GM21360 (cell line): ENCODE measurements around the gene SLC37A4.
"Not testable (repeated sequence)": the region's sequence is repeated elsewhere in the genome, so short reads cannot be mapped to it uniquely, and the experiment has no call there.

ENCODE experiments used
- ATAC-seq: cut with Tn5 transposase; IDR thresholded peaks from one replicate; pipeline ENCODE4 v1.9.1; 2021; ENCODE audit warnings: mild to moderate bottlenecking, moderate library complexity; ENCODE audit not compliant: unreplicated experiment

The SLC37A4 gene

DNA sequence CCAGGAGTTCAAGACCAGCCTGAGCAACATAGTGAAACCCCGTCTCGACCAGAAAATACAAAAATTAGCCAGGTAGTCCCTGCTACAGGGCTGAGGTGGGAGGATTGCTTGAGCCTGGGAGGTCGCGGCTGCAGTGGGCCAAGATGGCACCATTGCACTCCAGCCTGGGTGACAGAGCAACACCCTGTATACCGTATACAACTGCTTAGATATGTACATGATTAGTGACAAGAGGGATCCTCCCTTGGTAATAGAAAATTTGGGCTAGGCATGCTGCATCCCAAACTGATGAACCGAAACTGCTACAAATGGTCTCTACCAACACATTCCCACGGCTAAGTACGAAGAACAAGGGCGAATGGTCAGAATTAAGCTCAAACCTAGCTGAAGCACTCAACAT, 12.2 kb upstream of the SLC37A4 start:
- ATAC-seq, result no peak

DNA sequence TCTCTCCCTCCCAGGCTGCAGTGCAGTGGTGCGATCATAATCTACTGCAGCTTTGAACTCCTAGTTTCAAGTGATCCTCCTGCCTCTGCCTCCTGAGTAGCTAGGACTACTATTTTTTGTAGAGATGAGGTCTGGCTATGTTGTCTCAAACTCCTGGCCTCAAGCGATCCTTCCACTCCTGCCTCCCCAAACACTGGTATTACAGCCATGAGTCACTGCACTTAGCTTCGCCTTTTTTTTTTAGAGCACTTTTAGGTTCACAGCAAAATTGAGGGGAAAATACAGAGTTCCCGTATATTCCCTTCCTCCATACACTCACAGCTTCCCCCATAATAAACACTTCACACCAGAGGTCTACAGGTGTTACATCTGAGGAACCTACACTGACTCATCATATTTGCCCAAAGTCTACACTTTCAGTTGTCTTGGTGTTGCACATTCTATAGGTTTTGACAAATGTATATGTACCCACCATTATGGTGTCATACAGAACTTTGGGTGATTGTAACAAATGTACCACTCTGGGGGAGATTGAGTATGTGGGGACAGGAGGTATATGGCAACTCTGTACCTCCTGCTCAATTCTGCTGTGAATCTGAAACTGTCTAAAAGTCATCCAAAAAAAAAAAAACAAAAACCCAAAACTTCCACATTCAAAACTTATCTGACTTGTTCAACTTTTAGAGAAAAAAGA, 11.3 kb upstream of the SLC37A4 start:
- ATAC-seq, result no peak

DNA sequence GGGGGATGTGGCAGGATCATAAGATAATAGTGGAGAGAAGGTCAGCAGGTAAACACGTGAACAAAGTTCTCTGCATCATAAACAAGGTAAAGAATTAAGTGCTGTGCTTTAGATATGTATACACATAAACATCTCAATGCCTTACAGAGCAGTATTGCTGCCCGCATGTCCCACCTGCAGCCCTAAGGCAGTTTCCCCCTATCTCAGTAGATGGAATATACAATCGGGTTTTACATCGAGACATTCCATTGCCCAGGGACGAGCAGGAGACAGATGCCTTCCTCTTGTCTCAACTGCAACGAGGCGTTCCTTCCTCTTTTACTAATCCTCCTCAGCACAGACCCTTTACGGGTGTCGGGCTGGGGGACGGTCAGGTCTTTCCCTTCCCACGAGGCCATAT, 8.8 kb upstream of the SLC37A4 start:
- not testable (repeated sequence) for ATAC-seq

DNA sequence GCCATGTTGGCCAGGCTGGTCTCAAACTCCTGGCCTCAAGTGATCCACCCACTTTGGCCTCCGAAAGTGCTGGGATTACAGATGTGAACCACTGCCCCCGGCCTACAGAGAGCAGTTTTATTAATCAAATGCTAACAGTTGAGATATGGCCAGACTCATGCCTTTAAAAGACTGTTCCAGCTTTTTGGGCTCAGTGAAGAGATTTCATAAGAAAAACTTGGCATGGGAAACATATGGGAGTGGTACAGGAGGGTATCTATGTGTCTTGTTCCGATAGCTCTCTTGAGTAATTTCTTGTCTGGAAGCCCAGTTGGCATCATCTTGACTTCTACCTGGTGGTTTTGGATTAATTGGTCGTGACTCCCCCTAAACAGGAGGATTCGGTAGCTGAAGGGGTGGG, 8.2 kb upstream of the SLC37A4 start:
- ATAC-seq, result no peak

DNA sequence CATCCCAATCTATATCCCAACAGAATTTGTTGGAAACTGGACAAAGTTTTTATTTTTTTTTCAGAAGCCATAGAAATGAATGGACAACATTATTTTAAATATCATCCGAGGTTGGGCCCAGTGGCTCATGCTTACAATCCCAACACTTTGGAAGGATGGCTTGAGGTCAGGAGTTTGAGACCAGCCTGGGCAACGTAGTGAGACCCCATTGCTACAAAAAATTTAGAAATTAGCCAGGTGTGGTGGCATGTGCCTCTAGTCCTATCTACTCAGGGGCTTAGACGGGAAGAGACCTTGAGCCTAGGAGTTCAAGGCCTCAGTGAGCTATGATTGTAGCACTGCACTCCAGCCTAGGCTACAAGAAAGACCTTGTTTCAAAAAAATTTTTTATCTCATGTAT, 4.1 kb upstream of the SLC37A4 start:
- ATAC-seq, result no peak

DNA sequence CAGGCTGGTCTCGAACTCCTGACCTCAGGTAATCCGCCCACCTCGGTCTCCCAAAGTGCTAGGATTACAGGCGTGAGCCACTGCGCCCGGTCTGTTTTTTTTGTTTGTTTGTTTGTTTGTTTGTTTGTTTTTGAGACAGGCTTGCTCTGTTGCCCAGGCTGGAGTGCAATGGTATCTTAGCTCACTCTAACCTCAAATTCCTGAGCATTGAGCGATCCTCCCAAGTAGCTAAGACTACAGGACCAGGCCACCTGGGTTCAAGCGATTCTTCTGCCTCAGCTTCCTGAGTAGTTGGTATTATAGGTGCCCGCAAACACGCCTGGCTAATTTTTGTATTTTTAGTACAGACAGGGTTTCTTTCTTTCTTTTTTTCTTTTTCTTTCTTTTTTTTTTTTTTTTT, 2.7 kb upstream of the SLC37A4 start:
- ATAC-seq, result not testable (repeated sequence)

DNA sequence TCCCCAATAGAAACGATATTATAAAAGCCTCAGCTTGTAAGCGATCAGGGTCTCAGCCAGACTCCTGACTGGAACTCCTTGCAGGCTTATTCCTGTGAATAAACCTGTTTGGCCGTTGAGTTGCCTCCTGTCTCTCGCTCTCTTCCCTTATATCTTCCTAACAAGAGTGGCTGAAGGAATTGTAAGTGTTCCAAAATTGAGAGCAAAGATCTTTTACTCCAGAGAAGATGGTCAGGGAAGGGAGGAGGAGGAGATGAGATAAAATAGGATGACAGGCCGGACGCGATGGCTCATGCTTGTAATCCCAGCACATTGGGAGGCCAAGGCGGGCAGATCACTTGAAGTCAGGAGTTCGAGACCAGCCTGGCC, 1.2 kb upstream of the SLC37A4 start:
- no peak for ATAC-seq

DNA sequence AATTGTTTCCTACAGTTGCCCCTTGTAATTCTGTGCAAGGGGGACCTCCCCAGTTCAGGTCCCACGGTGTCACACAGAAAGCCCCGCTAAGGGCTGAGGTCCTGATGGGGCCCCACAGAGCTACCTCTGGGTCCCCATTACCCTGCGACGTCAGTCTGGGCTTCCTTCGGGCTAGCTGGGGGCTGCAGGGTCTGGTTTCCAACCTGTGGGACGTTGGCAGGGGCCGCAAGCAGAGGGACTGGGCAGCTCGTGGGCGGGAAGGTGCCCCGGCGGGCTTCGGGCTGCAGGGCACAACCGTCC, 698 bp downstream of the SLC37A4 start:
- peak; percentile 9 for ATAC-seq

DNA sequence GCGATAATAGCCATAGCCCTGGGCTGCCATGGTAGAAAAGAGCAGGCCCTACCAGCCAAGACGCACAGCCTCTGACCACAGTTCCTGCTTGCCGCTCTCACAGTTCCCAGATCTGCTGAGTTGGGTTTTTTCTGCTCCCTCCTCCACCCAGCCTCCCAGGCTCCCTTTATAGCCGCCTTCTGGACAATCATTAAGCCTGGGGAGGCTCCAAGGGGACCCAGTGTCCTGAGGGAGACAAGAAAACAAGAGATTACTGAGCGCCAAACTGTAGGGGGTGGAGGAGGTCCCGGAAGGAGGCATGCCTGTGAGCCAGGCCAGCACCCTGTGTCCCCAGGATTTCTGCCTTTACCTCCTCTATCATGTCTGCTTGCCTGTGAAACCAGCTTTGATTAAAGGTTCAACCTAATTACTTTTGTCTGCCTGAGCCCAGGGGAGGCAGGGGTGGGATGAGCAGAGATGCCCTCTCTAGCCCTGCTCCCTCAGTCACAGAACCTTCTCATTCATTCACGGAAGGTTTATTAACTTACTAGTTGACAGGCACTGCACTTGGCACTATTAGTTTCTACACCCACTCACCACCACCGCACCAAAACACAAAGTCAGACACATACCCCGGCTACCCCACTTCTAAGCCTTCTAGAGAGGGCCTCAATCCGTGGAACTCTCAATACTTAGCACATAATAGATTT, 1.2 kb downstream of the SLC37A4 start:
- peak; percentile 16 for ATAC-seq

DNA sequence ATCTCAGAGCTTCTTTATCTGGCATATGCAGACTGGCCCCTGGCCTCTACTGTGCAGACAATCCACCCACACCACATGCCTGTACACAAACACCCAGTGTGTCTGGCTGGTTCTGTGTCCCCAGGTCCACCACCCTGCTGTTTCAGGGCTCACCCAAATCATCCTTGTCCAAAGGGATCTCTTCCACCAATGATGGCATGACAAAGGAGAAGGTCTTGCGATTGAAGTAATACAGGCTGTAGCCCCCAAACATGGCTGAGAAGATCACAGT, 1.7 kb downstream of the SLC37A4 start:
- ATAC-seq, result no peak

DNA sequence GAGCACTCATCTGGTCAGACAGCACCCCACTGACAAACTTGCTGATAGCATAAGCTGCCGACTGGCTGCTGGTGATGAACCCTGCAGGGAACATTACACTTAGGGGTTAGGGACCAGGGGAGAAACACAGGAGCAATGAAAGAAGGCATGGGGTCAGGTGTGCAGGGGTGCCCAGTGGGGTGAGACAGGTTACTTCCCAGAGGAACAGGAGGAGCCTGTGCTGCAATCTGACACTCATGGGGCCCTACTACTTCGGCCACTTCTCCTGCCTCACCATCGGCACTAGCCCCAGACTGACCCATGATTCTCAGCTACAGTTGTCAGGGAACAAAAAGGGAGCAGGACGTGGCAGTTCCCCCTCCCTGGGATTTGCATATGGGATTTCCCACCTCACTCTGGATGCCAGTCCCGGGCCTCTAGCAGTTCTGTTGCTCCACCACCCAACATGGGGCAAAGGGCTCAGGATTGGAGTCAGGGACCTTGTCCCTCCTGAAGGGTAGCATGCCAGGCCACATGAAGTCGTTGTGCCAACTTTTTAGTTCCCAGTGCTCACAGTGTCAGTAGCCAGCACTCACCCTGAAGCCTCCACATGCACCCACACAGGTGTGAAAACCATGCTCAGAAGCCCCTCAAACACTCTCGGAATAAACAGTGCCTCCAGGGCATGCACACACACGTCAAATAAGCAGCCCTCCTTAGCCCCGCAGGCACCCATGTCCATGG, 2.2 kb downstream of the SLC37A4 start:
- ATAC-seq, result no peak

DNA sequence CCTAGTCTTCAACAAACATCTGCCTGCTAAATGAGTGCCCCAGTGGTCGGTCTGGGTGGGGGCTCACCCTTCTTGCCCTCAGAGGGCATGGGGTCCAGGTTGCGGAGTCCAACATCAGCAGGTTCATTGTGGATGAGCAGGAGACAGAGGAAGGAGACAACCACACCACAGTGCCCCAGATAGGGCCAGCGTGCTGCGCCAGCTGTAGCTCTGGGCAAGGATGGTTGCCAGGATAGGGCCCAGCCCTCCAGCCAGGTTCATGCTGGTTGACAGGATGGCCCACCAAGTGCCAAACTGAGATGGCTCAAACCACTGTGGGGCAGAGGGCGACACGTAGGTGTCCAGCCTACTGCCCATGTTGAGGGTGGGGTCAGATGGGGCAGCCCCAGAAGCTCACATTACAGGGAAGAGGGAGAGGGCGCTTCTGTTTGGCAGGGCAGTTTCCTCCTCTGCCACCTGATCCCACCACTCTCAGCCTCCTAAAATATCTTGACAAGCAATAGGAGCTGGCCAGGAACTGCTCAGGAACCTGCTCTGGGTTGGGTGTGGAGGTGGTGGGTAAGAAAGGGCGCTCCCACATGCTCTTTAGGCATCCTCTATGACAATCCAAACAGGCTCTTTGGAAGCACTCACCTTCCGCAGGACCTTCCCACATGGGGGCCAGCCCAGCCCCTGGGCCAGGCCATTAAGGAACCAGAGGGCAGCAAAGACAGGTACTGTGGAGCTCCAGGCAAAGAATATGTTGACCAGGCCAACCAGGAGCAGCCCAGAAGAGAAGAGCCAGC, 2.9 kb downstream of the SLC37A4 start:
- no peak for ATAC-seq

DNA sequence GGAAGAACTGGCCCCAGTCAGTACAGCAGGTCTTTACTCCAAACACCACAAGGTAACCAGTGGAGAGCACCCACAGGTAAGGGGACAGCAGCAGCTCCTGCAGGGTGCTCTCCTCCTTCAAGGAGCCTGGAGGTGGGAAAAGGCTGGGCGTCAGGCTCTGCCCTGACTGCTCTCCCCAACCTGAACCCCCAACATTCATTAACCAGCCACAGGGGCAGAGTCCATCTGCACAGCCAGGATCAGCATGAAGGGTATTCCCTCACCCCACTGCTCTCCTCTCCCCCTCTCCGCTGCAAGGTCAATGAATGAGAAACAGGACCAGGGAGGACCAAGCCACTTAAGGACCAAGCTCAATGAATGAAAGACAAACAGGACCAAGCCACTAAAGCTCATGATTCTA, 3.7 kb downstream of the SLC37A4 start:
- ATAC-seq, result no peak

DNA sequence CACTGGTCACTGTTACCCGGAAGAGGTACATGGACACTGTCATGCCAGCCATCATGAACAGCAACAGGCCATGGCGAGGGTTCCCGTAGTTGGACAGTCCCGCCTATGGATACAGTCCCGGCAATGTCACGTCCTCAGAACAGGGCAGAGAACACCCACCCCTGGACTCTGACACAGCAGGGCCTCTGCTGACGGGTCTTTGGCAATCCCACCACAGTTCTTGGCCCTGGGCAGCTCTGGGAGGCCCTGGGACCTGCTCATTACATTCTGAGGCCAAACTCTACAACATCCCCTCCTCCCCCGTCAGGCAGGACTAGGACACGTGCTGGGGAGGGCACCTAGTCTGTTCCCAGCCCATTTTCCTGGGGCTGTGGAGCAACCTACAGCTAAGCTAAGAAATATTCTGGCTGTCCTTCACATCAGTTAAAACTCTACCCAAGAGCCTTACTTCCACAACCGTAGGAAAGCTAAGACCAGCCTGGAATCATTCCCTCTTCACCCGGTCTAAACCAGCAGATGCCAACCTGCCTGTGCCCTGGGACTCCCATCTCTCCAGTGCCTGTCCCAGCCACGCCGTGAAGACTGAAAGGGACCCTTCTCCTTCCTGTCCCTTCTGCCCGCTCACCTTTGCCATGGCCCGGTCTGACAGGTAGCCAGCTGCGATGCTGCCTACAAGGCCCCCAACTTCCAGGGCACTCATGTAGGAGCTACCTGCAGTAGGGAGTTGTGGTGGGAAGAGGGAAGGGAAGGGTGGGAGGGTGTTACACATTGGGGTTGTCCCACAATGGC, 4.5 kb downstream of the SLC37A4 start:
- no peak for ATAC-seq

DNA sequence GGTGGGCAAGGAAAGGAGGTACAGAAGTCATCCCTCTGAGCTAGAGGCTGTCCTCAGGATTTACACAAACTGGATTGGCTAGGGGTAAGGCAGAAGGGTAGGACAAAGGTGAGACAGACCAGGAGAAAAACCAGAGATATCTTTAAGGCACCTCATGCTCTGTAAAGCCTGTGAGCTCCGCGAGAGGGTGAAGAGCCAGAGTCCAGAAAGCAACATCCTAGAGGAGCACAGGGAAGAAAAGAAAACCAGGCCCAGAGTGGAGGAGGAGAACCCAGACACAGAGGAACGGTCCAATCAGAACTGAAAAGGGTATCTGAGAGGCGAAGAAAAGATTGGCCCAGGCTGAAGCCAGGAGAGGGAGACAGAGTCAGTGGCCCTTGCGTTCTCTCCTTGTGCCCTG, 5.1 kb downstream of the SLC37A4 start:
- ATAC-seq, result no peak

DNA sequence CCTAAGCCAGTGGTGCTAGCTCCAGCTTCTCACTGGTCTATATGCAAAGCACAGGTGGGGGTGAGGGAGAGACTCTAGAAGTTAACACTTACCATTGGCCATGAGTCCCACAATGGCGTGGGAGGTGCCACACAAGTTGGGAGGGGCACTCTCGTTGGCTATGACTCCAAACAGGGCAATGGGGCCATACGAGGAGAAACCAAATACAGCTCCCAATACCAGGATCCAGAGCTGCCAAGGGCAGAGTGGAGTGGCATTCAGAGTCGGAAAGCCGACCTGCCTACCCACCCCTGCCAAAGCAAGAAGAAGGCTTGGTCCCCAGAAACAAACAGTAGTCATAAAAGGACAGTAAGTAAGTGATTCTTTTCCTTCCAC, 5.6 kb downstream of the SLC37A4 start:
- ATAC-seq, result no peak

DNA sequence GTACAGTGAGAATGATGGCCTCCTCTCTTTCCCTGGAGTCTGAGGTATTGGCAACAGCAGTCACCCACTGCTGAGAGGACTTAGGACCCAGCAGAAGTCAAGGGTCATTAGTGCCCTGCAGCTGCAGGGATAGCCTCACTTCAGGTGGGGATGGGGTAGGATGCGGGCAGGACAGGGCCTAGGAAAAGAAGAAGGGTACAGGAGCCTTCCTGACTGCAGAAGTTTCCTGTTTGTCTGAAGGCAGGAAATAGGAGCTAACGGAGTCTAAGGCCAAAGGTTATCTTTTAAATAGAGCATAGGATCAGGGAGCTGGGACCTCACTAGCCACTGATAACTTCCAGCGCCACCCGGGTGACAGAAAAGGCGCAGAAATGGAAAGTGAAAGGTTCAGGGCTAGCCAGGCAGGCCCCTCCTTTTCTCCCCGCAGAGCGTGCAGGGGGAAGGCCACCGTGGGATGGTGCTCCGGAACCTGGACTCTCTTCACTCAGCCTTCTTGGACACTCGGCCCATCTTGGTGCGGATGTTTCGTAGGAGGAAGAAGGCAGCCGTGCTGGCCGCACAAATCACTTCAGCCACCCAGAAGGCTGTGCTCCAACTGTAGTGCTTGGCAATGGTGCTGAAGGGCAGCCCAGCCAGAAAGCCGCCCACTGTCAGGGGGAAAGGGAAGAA, 6.1 kb downstream of the SLC37A4 start:
- no peak for ATAC-seq

DNA sequence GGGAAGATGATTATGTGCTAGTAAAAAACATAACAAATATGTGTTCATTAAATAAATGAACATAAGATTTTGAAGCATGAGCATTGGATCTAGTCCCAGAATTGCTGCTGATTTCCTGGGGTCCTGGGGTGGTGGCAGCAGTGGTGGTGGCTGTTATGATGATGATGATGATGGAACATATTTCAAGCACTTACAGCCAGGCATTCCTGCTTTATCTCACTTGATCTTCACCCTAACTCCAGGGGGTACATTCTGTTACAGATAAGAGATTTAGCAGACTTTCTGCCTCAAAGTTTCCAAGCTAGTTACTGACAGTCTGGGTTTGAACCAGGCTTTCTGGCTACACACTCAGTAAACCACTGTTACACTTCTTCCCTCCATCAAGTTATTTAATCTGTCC, 6.9 kb downstream of the SLC37A4 start:
- no peak for ATAC-seq

DNA sequence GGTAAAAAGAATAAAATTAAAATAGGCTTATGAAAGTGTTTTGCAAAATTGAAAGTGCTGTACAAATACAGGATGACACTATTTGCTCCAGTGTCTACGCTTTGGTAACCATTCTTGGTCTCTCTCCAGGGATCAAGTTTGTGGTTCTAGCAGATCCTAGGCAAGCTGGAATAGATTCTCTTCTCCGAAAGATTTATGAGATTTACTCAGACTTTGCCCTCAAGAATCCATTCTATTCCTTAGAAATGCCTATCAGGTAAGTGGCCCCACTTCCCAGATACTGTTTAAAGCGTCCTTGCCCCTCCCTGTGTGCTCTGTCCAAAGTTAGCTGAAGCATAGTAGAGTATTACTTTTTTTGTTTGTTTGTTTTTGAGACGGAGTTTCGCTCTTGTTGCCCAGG, 9.0 kb downstream of the SLC37A4 start:
- ATAC-seq, result no peak

DNA sequence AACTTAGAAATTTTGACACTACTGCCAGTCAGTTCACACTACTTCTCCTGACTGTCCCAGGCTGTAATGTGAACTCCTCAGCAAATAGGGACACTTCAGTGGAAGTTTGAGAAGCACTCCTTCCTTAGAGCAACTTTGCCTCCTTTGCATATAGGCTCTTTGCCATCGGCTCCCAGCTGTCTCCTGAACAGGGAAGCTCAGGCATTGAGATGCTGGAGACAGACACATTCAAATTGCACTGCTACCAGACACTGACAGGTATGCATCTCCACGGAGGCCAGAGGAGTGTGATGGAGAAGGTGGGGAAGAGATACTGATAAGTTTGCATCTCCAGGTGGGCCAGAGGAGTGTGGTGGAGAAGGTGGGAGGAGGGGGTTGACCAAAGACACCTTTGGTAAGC, 10.7 kb downstream of the SLC37A4 start:
- no peak for ATAC-seq
